Measurements from ENCODE around the gene NOX1.

The NOX1 gene

GRCh38 chrX:100874325-100874724, at the start of gene NOX1:
TSS of gene NOX1 (minus strand) at chrX:100874359. CDS start at chrX:100874139, 220 bp downstream.
- no peak for DNase-seq

- DNase-seq = no peak
Observed at GRCh38 chrX:100915562-100915961, 41.4 kb upstream of the NOX1 start.

GRCh38 chrX:100913111-100913510, 39.0 kb upstream of the NOX1 start:
- DNase-seq = no peak

GRCh38 chrX:100911731-100912130, 37.6 kb upstream of the NOX1 start:
- DNase-seq = no peak

- no peak for DNase-seq
Observed at GRCh38 chrX:100905620-100906019, 31.5 kb upstream of the NOX1 start.

GRCh38 chrX:100904433-100904832, 30.3 kb upstream of the NOX1 start:
- DNase-seq = no peak

GRCh38 chrX:100895365-100896075, 21.4 kb upstream of the NOX1 start:
- DNase-seq = no peak

GRCh38 chrX:100883654-100884053, 9.5 kb upstream of the NOX1 start:
- no peak for DNase-seq

GRCh38 chrX:100880368-100880767, 6.2 kb upstream of the NOX1 start:
- DNase-seq = no peak

GRCh38 chrX:100871594-100872560, 2.3 kb downstream of the NOX1 start:
- no peak for DNase-seq

- no peak for DNase-seq
Observed at GRCh38 chrX:100870527-100870926, 3.6 kb downstream of the NOX1 start.

- DNase-seq = no peak
Observed at GRCh38 chrX:100868273-100868672, 5.9 kb downstream of the NOX1 start.

- DNase-seq = no peak
Observed at GRCh38 chrX:100864657-100865391, 9.3 kb downstream of the NOX1 start.

GRCh38 chrX:100863326-100863864, 10.8 kb downstream of the NOX1 start:
- DNase-seq = no peak

- no peak for DNase-seq
Observed at GRCh38 chrX:100852810-100853209, 21.3 kb downstream of the NOX1 start.

GRCh38 chrX:100850317-100850716, 23.8 kb downstream of the NOX1 start:
- DNase-seq = no peak

- DNase-seq = no peak
Observed at GRCh38 chrX:100831219-100831946, 42.8 kb downstream of the NOX1 start.

GRCh38 chrX:100830547-100830946, 43.6 kb downstream of the NOX1 start:
- no peak for DNase-seq

GRCh38 chrX:100830143-100830542, 44.0 kb downstream of the NOX1 start:
- DNase-seq = no peak

- no peak for DNase-seq
Observed at GRCh38 chrX:100829730-100830129, 44.4 kb downstream of the NOX1 start.

- peak; percentile 70 for DNase-seq
Observed at GRCh38 chrX:100819837-100820666, 54.1 kb downstream of the NOX1 start, which contains the start of gene CSTF2. TSS of gene CSTF2 (plus strand) at chrX:100820391. CDS start at chrX:100820417, 26 bp downstream.

Data from NCI-H524 treated with DMSO at 0.1 percent for 48 hours (cell line).